Endothelial cell (in vitro differentiated cells): ENCODE results near the gene GPR6. TPM values are rescaled to one million over a fixed set of nuclear protein-coding genes. Genes with fewer than 3 reads are reported as not detected.

Source experiments
- DNase-seq: peaks from one replicate; pipeline ENCODE4 v3.0.0; 2021; ENCODE audit warnings: low spot score
- H3K27ac Mint-ChIP-seq: one replicate; pipeline ENCODE4 v1.8.0; 2021; ENCODE audit warnings: mixed read lengths, inconsistent platforms; ENCODE audit not compliant: unreplicated experiment
- H3K27me3 Mint-ChIP-seq: one replicate; pipeline ENCODE4 v1.8.0; 2021; ENCODE audit warnings: mild to moderate bottlenecking, moderate library complexity, mixed read lengths, inconsistent platforms; ENCODE audit not compliant: unreplicated experiment
- H3K36me3 Mint-ChIP-seq: one replicate; pipeline ENCODE4 v1.8.0; 2021; ENCODE audit warnings: mild to moderate bottlenecking, low read depth, mixed read lengths, inconsistent platforms; ENCODE audit not compliant: unreplicated experiment
- H3K4me1 Mint-ChIP-seq: one replicate; pipeline ENCODE4 v1.8.0; 2021; ENCODE audit warnings: mild to moderate bottlenecking, mixed read lengths, inconsistent platforms; ENCODE audit not compliant: unreplicated experiment
- H3K4me3 Mint-ChIP-seq: one replicate; pipeline ENCODE4 v1.8.0; 2021; ENCODE audit warnings: mild to moderate bottlenecking, mixed read lengths, inconsistent platforms; ENCODE audit not compliant: unreplicated experiment
- H3K9me3 Mint-ChIP-seq: one replicate; pipeline ENCODE4 v1.8.0; 2021; ENCODE audit warnings: mixed read lengths, inconsistent platforms; ENCODE audit not compliant: unreplicated experiment
- total RNA-seq: library from RNA; stranded (reverse); fragmentation: NEBNext Ultra II Directional; extraction: Animal tissue kit (Norgen Biotek cat#: 25700); gene quantifications from one replicate; pipeline ENCODE4 v1.2.1, GENCODE V29; 2021; ENCODE audit not compliant: unreplicated experiment
- TF ChIP-seq, protein P1 (sequence below): fragments of 200-600 bp; sonication (generic); IDR thresholded peaks from one replicate; pipeline ENCODE4 v1.5.0; 2021; ENCODE audit warnings: antibody characterized with exemption; ENCODE audit not compliant: unreplicated experiment

GPR6 gene
- total RNA-seq, 1 donor from 2014 or later, result not detected

DNA sequence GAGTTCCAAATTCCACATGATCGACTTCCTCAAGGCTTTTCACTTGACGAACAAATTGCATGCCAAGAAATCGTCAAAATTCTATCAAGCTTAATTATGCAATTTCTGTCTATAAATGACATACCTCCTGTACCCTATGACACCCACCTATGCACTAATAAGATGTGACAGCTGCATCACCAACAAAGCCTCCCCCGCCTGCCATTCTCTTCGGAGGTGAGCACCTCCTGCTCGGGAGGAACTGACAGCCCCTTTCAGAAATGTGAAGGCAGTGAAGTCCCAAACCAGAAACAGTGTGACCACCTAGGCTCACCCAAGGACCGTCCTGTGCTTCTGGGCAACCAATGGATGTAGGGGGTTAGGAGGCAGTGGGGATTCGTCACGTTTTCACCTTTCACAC is 37.1 kb downstream of the GPR6 start:
- no peaks in the 10 kb centered on the region for H3K27me3 Mint-ChIP-seq
- no peaks in the 10 kb centered on the region for H3K36me3 Mint-ChIP-seq
- H3K4me1 Mint-ChIP-seq, result peaks cover 7% of the 10 kb centered on the region
- DNase-seq, result no peak
- H3K4me3 Mint-ChIP-seq, result no peak overlapping the region
- H3K9me3 Mint-ChIP-seq, result no peaks in the 10 kb centered on the region
- TF ChIP-seq, protein P1, sequence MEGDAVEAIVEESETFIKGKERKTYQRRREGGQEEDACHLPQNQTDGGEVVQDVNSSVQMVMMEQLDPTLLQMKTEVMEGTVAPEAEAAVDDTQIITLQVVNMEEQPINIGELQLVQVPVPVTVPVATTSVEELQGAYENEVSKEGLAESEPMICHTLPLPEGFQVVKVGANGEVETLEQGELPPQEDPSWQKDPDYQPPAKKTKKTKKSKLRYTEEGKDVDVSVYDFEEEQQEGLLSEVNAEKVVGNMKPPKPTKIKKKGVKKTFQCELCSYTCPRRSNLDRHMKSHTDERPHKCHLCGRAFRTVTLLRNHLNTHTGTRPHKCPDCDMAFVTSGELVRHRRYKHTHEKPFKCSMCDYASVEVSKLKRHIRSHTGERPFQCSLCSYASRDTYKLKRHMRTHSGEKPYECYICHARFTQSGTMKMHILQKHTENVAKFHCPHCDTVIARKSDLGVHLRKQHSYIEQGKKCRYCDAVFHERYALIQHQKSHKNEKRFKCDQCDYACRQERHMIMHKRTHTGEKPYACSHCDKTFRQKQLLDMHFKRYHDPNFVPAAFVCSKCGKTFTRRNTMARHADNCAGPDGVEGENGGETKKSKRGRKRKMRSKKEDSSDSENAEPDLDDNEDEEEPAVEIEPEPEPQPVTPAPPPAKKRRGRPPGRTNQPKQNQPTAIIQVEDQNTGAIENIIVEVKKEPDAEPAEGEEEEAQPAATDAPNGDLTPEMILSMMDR, result no peak
- H3K27ac Mint-ChIP-seq, result no peak overlapping the region

DNA sequence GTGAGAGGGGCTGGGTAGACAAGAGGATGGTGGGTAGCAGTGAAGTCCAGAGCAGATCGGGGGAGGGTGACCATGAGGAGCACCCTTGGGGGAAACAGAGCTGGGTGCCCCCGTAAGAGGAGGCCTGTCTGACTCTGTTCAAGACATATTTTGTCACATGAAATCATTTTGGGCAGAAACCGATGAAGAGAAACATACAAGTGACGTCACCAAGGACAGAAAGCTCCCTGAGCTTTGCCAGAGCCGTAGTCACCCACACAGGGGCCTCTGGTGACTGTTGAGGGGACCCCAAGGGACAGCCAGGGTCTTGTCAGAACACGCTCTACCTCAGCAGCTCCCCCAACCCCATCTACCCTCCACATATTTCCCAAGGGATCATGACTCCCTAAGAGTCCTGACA is 39.2 kb downstream of the GPR6 start:
- Mint-ChIP-seq H3K27ac (no peak overlapping the region), H3K36me3 (no peaks in the 10 kb centered on the region), H3K9me3 (no peaks in the 10 kb centered on the region), H3K4me1 (peaks cover 21% of the 10 kb centered on the region), H3K4me3 (no peak overlapping the region), H3K27me3 (no peaks in the 10 kb centered on the region)
- TF ChIP-seq, protein P1, result no peak
- DNase-seq, result no peak

DNA sequence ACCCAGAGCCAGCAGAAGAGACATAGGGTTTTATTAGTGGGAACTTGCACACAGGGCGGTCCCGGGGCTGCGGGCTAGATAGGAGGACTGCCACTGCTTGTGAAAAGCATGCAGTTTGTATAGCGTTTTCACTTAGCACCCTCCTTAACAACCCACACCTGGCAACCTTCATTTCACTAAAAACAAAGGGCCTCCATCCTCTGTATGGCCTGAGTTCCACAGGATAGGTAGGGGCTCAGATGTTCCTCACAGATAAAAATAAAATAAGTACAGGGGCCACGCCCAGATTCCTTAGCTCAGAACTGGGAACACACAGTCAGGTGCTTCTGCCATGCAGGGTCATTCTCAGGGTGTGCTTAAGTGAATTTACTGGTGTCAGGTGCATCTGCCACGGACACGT is 39.8 kb downstream of the GPR6 start:
- no peak overlapping the region for H3K4me3 Mint-ChIP-seq
- H3K27ac Mint-ChIP-seq, result no peak overlapping the region
- TF ChIP-seq, protein P1, result no peak
- H3K9me3 Mint-ChIP-seq, result no peaks in the 10 kb centered on the region
- H3K27me3 Mint-ChIP-seq, result no peaks in the 10 kb centered on the region
- no peak for DNase-seq
- H3K36me3 Mint-ChIP-seq, result no peaks in the 10 kb centered on the region
- peaks cover 21% of the 10 kb centered on the region for H3K4me1 Mint-ChIP-seq

DNA sequence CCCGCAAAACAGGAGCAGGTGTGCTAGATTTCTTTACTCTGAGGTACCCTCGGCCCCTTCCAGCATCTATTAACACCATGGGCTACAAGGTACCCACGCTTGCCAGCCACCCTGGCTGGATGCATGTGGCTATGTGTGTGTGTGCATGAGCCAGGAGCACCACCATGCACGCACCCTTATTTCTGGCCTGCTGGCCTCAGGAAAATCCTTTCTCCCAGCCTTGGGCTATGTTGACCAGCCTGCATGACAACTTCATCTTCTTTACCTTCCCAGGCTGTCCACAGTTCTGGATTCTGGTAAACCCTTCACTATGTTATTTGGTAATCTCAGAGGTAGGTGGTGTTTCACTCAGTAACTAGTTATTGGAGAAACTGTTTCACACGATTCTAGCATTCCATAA is 40.4 kb downstream of the GPR6 start:
- Mint-ChIP-seq H3K9me3 (no peaks in the 10 kb centered on the region), H3K27ac (no peak overlapping the region), H3K27me3 (peaks cover 3% of the 10 kb centered on the region), H3K4me3 (no peak overlapping the region), H3K36me3 (no peaks in the 10 kb centered on the region), H3K4me1 (peaks cover 21% of the 10 kb centered on the region)
- DNase-seq, result no peak
- TF ChIP-seq, protein P1, result no peak

DNA sequence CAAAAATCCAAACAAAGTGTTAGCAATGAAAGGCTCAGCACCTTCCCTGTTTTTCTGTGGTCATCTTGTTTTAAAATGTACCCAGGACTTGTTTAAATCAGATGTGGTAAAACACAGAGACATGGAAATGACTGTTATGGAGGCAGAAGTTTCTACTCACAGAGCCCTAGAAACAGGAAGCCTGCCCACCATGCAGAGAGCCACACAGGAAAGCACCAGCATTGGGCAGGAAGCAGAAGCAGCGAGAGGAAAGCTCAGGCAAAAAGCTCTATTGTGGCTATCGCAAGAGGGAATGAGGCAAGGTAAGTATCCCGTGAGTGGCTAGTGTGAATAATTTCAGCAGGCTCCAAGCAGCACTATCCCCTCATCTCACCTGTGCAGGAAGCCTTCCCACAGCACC is 42.8 kb downstream of the GPR6 start:
- peak overlapping the region; percentile 85 for H3K27ac Mint-ChIP-seq
- H3K27me3 Mint-ChIP-seq, result peaks cover 6% of the 10 kb centered on the region
- no peak overlapping the region for H3K4me3 Mint-ChIP-seq
- H3K36me3 Mint-ChIP-seq, result no peaks in the 10 kb centered on the region
- H3K4me1 Mint-ChIP-seq, result peaks cover 21% of the 10 kb centered on the region
- DNase-seq, result peak; percentile 24
- H3K9me3 Mint-ChIP-seq, result no peaks in the 10 kb centered on the region
- TF ChIP-seq, protein P1, result no peak
